GM12891 (cell line): ENCODE results near the gene ZNF835.

Experiments
- POLR2A ChIP-seq: IDR thresholded peaks from 2 replicates; pipeline ENCODE4 v1.6.1; 2011; ENCODE audit warnings: low read depth, low read length, control low read depth
- TAF1 ChIP-seq: IDR thresholded peaks from 2 replicates; pipeline ENCODE4 v1.6.1; 2011; ENCODE audit warnings: low read depth, low read length, control low read depth

GRCh38 chr19:56687031-56687430 is 15.5 kb upstream of the ZNF835 start:
- TF ChIP-seq POLR2A = no peak
- TF ChIP-seq TAF1 = no peak
